Measurements from ENCODE around the gene CYYR1.

DNA sequence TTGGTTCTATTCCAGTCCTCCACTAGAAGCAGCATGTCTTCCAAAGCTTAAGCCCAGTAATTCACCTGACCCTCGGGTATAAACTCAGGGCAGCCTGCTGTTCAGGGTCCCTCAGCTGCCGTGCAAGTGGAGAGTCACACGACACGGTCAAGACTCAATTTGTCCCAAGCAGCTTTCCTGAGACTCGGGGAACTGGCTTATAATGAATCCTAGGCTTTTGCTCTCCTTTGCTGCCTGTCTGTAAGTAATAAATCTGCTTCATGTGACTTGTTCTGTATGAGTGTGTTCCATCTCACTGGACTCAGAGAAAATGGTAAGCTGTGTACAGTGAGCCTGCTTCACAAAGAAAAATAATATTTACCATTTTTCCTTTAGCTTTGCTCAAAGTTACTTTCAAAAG, 119.8 kb downstream of the CYYR1 start:
- TF ChIP-seq, protein P1, sequence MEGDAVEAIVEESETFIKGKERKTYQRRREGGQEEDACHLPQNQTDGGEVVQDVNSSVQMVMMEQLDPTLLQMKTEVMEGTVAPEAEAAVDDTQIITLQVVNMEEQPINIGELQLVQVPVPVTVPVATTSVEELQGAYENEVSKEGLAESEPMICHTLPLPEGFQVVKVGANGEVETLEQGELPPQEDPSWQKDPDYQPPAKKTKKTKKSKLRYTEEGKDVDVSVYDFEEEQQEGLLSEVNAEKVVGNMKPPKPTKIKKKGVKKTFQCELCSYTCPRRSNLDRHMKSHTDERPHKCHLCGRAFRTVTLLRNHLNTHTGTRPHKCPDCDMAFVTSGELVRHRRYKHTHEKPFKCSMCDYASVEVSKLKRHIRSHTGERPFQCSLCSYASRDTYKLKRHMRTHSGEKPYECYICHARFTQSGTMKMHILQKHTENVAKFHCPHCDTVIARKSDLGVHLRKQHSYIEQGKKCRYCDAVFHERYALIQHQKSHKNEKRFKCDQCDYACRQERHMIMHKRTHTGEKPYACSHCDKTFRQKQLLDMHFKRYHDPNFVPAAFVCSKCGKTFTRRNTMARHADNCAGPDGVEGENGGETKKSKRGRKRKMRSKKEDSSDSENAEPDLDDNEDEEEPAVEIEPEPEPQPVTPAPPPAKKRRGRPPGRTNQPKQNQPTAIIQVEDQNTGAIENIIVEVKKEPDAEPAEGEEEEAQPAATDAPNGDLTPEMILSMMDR (IDR thresholded peaks at IDR 0.05; ENCODE audit: poor library complexity, severe bottlenecking): no peak
- no peak for TF ChIP-seq POLR2AphosphoS5 (IDR thresholded peaks at IDR 0.05)
- no peak for TF ChIP-seq SMC3 (conservative IDR thresholded peaks at IDR 0.05; ENCODE audit: poor library complexity)
- no peak for TF ChIP-seq EP300 (conservative IDR thresholded peaks at IDR 0.05; ENCODE audit: poor library complexity, severe bottlenecking)
- no peak for TF ChIP-seq EZH2 (IDR thresholded peaks at IDR 0.05; ENCODE audit: borderline replicate concordance, insufficient read depth, low read length, poor library complexity, severe bottlenecking)
- no peak for TF ChIP-seq MXI1 (conservative IDR thresholded peaks at IDR 0.05; ENCODE audit: poor library complexity, severe bottlenecking)
- TF ChIP-seq, protein P2, sequence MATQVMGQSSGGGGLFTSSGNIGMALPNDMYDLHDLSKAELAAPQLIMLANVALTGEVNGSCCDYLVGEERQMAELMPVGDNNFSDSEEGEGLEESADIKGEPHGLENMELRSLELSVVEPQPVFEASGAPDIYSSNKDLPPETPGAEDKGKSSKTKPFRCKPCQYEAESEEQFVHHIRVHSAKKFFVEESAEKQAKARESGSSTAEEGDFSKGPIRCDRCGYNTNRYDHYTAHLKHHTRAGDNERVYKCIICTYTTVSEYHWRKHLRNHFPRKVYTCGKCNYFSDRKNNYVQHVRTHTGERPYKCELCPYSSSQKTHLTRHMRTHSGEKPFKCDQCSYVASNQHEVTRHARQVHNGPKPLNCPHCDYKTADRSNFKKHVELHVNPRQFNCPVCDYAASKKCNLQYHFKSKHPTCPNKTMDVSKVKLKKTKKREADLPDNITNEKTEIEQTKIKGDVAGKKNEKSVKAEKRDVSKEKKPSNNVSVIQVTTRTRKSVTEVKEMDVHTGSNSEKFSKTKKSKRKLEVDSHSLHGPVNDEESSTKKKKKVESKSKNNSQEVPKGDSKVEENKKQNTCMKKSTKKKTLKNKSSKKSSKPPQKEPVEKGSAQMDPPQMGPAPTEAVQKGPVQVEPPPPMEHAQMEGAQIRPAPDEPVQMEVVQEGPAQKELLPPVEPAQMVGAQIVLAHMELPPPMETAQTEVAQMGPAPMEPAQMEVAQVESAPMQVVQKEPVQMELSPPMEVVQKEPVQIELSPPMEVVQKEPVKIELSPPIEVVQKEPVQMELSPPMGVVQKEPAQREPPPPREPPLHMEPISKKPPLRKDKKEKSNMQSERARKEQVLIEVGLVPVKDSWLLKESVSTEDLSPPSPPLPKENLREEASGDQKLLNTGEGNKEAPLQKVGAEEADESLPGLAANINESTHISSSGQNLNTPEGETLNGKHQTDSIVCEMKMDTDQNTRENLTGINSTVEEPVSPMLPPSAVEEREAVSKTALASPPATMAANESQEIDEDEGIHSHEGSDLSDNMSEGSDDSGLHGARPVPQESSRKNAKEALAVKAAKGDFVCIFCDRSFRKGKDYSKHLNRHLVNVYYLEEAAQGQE (IDR thresholded peaks at IDR 0.05; ENCODE audit: borderline replicate concordance): no peak
- TF ChIP-seq TAF1 (IDR thresholded peaks at IDR 0.05; ENCODE audit: low read depth): no peak
- no peak for TF ChIP-seq RAD21 (conservative IDR thresholded peaks at IDR 0.05)

All from neural cell (in vitro differentiated cells).